Activated naive CD4-positive, alpha-beta T cell treated with anti-CD3 and anti-CD28 coated beads, Interleukin-2, amount 10 ng/mL, durations not matched to agents 7 days and 5 days (primary cell): ENCODE measurements around the gene XYLT1.
"Not testable (repeated sequence)": the region's sequence is repeated elsewhere in the genome, so short reads cannot be mapped to it uniquely, and the experiment has no call there.

Experiments used
- CTCF ChIA-PET: fragments of 350-600 bp; sonication (Branson Sonifier 250); formaldehyde crosslinking; loops from one replicate; lab custom pipeline; 2021; ENCODE audit warnings: antibody characterized with exemption; lab: Charles Lee
- DNase-seq: peaks from one replicate; pipeline ENCODE4 v3.0.0-alpha.2; 2020
- H3K27ac Mint-ChIP-seq: one replicate; pipeline ENCODE4 v1.8.0; 2021; ENCODE audit warnings: mild to moderate bottlenecking, moderate library complexity, mixed read lengths
- H3K27me3 Mint-ChIP-seq: one replicate; pipeline ENCODE4 v1.8.0; 2021; ENCODE audit warnings: mild to moderate bottlenecking, mixed read lengths
- H3K36me3 Mint-ChIP-seq: one replicate; pipeline ENCODE4 v1.8.0; 2021; ENCODE audit warnings: mixed read lengths
- H3K4me1 Mint-ChIP-seq: one replicate; pipeline ENCODE4 v1.8.0; 2021; ENCODE audit warnings: mixed read lengths
- H3K4me3 Mint-ChIP-seq: one replicate; pipeline ENCODE4 v1.8.0; 2021; ENCODE audit warnings: mild to moderate bottlenecking, moderate library complexity, mixed read lengths
- H3K9me3 Mint-ChIP-seq: one replicate; pipeline ENCODE4 v1.8.0; 2021; ENCODE audit warnings: mixed read lengths

XYLT1 gene, protein sequence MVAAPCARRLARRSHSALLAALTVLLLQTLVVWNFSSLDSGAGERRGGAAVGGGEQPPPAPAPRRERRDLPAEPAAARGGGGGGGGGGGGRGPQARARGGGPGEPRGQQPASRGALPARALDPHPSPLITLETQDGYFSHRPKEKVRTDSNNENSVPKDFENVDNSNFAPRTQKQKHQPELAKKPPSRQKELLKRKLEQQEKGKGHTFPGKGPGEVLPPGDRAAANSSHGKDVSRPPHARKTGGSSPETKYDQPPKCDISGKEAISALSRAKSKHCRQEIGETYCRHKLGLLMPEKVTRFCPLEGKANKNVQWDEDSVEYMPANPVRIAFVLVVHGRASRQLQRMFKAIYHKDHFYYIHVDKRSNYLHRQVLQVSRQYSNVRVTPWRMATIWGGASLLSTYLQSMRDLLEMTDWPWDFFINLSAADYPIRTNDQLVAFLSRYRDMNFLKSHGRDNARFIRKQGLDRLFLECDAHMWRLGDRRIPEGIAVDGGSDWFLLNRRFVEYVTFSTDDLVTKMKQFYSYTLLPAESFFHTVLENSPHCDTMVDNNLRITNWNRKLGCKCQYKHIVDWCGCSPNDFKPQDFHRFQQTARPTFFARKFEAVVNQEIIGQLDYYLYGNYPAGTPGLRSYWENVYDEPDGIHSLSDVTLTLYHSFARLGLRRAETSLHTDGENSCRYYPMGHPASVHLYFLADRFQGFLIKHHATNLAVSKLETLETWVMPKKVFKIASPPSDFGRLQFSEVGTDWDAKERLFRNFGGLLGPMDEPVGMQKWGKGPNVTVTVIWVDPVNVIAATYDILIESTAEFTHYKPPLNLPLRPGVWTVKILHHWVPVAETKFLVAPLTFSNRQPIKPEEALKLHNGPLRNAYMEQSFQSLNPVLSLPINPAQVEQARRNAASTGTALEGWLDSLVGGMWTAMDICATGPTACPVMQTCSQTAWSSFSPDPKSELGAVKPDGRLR

DNA sequence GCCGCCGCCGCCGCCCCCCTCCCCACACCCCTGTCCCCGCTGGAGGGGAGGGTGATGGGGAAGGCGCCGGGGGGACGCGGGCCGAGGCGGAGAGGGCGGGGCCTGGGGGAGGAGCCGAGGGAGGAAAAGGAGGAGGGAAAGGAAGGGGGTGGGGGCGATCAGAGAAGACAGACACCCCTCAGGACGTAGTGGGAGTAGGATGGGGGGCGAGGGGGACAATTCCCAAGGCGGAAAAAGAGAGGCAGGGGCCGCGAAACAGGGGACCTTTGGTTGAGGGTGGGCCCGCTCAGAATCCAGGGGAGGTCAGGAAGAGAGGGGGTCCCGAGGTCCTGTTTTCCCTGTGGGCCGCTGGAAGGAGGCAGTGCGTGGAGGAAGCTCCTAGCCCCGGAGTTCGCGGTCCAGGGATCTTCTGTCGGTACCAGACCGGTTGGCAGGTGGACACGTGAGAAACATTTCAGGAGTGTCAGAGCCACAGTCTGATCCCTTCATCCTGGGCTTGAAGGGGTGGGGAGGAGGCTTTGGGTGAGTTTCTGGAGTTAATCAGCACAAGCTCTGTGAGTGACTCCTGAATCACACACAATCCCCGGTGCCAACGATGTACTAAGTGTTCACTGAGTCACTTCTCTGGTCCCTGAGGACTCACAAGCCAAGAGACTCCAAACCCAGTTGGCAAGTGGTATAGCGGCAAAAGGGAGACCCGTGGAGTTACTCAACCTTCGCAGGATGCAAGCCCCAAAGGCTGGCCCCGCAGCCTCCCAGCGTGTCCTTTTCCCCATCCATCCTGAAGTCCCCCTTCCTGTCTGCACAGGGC, at the start of gene XYLT1:
XYLT1 (minus strand) TSS at position 53 of the 811 bp plus-strand sequence. CDS start 164 bp downstream, outside the sequence.
- Mint-ChIP-seq H3K36me3 (peaks cover 35% of the 10 kb centered on the region), H3K4me3 (peak within 1 kb of the TSS; percentile 89), H3K4me1 (peaks cover 63% of the 10 kb centered on the region), H3K27ac (peak within 1 kb of the TSS; percentile 81), H3K27me3 (peaks cover 48% of the 10 kb centered on the region), H3K9me3 (no peaks in the 10 kb centered on the region)
- CTCF ChIA-PET = no interaction called here
- peak; percentile 73 for DNase-seq

DNA sequence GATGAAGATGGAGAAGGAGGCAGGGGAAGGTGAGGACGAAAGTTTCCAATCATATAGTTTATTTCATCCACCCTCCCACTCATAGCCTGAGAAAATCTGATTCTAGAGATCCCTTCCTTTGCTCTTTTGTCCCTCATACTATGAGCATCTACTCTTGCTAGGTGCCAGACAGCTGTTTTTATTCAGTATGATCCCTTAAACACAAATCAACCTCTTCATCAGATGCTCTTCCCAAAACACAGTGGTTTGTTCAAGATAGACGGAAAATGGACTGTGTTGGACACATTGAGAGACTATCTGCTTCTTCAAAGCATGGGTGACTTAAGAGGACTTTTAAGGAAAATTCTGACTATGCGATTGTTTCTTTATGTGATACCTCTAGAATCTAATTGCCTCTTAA, 49.4 kb upstream of the XYLT1 start:
- no peaks in the 10 kb centered on the region for H3K36me3 Mint-ChIP-seq
- H3K4me3 Mint-ChIP-seq = no peak overlapping the region
- DNase-seq = no peak
- no peaks in the 10 kb centered on the region for H3K9me3 Mint-ChIP-seq
- peaks cover 25% of the 10 kb centered on the region for H3K27me3 Mint-ChIP-seq
- H3K4me1 Mint-ChIP-seq = no peaks in the 10 kb centered on the region
- no peak overlapping the region for H3K27ac Mint-ChIP-seq
- CTCF ChIA-PET = no interaction called here

DNA sequence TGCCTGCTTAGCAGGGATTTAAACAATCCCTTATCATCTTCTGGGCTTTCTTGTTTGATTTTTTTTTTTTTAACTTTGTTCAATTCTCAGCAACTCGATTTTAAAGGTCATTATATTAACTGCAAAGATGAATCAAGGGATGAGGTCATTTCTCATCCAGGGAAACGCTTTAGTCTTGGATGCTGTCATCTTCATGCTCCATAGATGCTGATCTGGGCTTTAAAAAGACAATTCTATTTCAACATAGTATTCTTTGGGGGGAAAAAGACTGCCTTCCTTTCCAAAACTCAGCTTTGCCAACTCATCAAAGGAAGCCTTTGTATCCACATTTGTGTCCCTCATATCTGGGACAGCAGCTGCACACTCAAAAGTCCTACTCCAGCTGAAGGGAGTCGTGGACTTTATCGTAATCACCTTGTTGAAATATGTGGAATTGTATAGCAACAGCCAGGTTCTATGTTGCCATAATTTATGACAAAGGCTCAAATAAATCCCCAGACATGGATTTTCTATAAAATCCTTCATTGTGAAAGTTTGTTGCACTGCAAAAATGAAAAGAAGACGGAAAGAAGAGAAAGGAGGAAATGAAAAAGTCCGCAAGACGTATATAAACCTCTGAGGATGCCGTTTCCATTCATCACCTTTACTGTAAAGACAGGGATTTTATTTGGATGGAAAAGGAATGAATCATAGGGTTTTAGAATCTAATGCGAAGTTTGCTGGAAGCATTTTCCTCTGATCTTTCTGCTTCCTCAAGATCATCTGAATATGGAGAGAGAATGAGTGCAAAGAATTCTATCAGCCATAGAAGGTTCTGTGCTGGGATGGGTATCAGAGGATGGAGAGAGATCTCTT, 48.6 kb upstream of the XYLT1 start:
- H3K27ac Mint-ChIP-seq = no peak overlapping the region
- H3K4me1 Mint-ChIP-seq = no peaks in the 10 kb centered on the region
- no peak for DNase-seq

DNA sequence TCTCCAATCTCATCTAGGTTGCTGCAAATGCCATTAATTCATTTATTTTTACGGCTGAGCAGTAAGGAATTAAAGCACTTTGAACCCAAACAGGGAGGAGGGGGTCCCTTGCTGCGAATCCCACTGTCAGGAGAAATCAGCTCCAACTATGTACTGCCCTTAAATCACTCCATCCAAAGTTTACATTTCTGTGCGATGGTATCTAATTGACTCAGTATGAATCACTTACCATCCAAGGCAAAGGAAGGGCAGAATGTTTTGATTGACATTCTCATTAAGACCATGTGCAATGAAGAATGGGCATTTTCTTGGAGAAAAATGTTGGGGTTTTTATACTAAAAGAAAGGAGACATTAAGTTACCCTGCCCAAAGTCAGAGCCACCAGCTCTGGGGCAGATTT, 47.7 kb upstream of the XYLT1 start:
- Mint-ChIP-seq H3K27me3 (peaks cover 30% of the 10 kb centered on the region), H3K36me3 (no peaks in the 10 kb centered on the region), H3K4me3 (no peak overlapping the region), H3K27ac (no peak overlapping the region), H3K4me1 (no peaks in the 10 kb centered on the region), H3K9me3 (no peaks in the 10 kb centered on the region)
- no peak for DNase-seq
- CTCF ChIA-PET = no interaction called here

More for the DNA sequence above, 48.6 kb upstream of the XYLT1 start:
- CTCF ChIA-PET = no interaction called here
- H3K36me3 Mint-ChIP-seq = no peaks in the 10 kb centered on the region
- H3K27me3 Mint-ChIP-seq = peaks cover 27% of the 10 kb centered on the region
- no peak overlapping the region for H3K4me3 Mint-ChIP-seq
- H3K9me3 Mint-ChIP-seq = no peaks in the 10 kb centered on the region

DNA sequence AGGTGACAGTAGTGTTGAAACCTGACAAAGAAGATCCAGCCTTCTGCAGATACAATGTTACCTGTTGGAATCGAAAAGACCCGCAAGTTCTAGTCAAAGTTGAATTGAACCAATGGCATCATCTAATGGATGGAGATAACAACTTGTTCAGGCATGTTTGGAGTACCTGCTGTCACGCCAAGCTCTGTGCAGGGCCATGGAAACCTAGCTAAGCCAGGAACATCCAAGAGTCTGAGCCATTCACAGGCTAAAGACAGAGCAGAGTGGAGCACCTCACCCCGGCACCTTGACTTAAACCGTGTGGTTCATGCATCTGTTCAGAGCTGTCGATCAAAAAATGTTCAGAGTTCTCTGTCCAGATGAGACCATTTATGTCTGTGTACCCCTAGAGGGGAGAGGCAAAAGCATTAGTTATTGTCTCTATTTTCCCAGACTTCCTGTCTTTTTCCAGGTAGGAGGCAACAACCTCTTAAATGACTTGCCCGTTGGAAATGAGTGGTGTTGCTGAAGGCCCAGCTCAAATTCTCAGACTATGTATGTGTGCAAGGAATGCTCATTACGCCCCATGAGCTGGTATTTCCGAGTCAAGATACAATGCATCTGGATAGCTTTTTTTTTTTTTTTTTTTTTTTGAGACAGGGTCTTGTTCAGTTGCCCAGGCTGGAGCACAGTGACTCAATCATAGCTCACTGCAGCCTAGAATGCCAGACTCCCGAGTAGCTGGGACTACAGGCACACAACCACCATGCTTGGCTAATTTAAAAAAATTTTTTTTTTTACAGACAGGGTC, 44.9 kb upstream of the XYLT1 start:
- no peaks in the 10 kb centered on the region for H3K9me3 Mint-ChIP-seq
- no peak overlapping the region for H3K27ac Mint-ChIP-seq
- CTCF ChIA-PET = no interaction called here
- H3K4me1 Mint-ChIP-seq = no peaks in the 10 kb centered on the region
- H3K27me3 Mint-ChIP-seq = peaks cover 27% of the 10 kb centered on the region
- no peak for DNase-seq
- H3K36me3 Mint-ChIP-seq = no peaks in the 10 kb centered on the region
- no peak overlapping the region for H3K4me3 Mint-ChIP-seq

DNA sequence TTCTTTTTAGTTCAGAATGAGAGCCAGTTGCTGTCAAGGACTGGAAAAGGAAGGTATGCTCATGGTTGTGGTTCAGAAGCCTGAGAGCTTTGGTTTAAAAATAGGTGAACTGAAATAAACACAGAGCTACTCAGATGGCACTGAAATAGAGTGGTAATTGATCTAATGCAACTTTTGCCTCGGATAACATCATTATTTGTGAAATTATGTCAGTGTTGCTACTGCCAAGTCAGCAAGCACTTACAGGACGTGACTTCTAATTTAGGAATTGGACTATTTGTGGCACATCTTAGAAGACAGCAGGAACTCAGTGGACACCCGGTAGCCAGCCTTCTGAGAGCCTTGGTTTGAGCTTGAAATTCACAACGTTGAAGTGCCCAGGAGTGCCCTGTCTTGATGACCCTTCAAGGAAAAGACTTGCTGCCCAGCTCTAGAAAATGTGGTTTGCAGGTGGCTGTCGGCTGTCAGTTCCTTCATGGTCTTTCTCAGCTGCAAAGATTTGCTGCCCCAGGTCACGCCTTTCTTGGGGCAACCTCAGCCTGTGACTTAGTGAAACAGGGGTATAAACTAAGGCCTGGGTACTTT, 42.0 kb upstream of the XYLT1 start:
- DNase-seq = no peak
- Mint-ChIP-seq H3K36me3 (no peaks in the 10 kb centered on the region), H3K9me3 (peaks cover 5% of the 10 kb centered on the region), H3K4me1 (no peaks in the 10 kb centered on the region), H3K27ac (no peak overlapping the region), H3K4me3 (no peak overlapping the region), H3K27me3 (peaks cover 28% of the 10 kb centered on the region)
- CTCF ChIA-PET = interaction anchor here (1.2 kb wide), 1 partner anchor 17 kb away, joined by 4 read pairs; no protein-coding TSS in a partner anchor

DNA sequence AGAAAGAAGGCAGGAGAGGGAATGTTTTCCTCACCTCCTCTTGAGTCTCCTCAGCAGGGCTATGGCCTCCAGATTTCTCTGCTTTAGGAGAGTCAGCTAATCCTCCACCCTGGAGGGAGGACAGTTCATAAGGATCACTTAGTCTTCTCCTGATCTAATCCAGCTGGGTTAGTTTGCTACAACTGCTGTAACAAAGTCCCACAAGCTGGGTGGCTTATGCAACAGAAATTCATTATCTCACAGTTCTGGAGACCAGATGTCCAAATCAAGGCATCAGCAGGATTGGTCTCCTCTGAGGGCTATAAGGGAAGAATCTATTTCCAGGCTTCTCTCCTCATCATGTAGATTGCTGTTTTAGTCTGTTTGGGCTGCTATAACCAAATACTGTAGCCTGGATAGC, 40.6 kb upstream of the XYLT1 start:
- Mint-ChIP-seq H3K4me1 (no peaks in the 10 kb centered on the region), H3K27me3 (peaks cover 28% of the 10 kb centered on the region), H3K27ac (no peak overlapping the region), H3K36me3 (no peaks in the 10 kb centered on the region), H3K9me3 (peaks cover 8% of the 10 kb centered on the region), H3K4me3 (no peak overlapping the region)
- DNase-seq = no peak
- CTCF ChIA-PET = no interaction called here

DNA sequence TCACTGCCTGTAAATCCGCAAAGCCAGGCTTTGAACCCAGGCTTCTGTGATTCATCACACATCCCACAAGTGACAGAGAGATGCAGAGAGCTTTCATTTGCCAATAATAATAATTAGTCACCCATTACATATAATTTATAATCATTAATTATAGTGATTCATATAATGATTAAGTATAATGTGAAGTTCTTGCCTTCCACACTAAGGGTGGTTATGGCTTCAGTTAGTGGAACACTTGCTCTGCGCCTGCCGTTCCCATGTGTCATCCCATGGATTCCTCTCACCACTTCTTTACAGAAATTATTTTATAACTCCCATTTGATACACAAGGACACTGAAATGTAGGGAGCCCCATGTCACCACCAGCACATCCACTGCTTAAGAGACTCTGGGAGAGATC, 39.8 kb upstream of the XYLT1 start:
- CTCF ChIA-PET = no interaction called here
- Mint-ChIP-seq H3K27ac (no peak overlapping the region), H3K4me1 (no peaks in the 10 kb centered on the region), H3K36me3 (no peaks in the 10 kb centered on the region), H3K4me3 (no peak overlapping the region), H3K9me3 (peaks cover 8% of the 10 kb centered on the region), H3K27me3 (peaks cover 28% of the 10 kb centered on the region)
- no peak for DNase-seq

DNA sequence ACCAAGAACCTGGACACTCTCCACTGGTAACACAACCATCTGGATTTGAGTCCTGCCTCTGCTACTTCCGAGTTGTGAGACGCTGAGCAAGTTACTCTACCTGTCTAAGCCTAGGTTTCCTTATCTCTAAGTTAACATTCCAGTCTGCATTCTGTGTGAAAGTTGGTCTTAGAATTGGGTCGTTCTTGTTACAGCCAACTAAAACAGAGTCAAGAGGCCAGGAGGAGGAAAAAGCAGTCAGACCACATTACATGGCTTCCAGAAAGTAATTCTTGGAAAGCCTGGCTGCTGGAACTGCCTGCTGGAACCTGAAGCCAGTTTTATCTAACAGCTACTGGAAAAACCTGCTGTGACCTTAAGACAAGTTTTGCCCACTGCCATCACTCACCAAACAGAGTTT, 38.4 kb upstream of the XYLT1 start:
- CTCF ChIA-PET = no interaction called here
- peaks cover 8% of the 10 kb centered on the region for H3K9me3 Mint-ChIP-seq
- no peaks in the 10 kb centered on the region for H3K36me3 Mint-ChIP-seq
- DNase-seq = no peak
- H3K4me3 Mint-ChIP-seq = no peak overlapping the region
- H3K27me3 Mint-ChIP-seq = peaks cover 24% of the 10 kb centered on the region
- no peaks in the 10 kb centered on the region for H3K4me1 Mint-ChIP-seq
- H3K27ac Mint-ChIP-seq = no peak overlapping the region

DNA sequence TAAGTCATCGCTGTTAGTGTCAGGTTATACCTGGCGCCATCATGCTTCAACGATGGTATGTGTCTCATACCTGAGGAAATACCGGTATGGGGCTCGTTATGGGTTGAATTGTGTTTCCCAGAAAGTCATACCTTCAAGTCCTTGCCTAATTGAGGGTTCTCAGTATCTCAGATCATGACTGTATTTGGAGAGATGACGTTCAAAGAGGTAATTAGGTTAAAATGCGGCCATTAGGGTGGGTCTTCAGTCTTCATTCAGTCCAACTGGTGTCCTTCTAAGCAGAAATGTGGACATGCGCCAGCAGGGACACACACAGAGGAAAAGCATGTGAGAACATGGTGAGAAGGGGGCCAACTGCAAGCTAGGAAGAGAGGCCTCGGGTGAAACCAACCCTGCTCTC, 37.5 kb upstream of the XYLT1 start:
- Mint-ChIP-seq H3K36me3 (no peaks in the 10 kb centered on the region), H3K27me3 (peaks cover 23% of the 10 kb centered on the region), H3K4me1 (no peaks in the 10 kb centered on the region), H3K27ac (no peak overlapping the region), H3K4me3 (no peak overlapping the region), H3K9me3 (peaks cover 8% of the 10 kb centered on the region)
- CTCF ChIA-PET = no interaction called here
- DNase-seq = no peak

DNA sequence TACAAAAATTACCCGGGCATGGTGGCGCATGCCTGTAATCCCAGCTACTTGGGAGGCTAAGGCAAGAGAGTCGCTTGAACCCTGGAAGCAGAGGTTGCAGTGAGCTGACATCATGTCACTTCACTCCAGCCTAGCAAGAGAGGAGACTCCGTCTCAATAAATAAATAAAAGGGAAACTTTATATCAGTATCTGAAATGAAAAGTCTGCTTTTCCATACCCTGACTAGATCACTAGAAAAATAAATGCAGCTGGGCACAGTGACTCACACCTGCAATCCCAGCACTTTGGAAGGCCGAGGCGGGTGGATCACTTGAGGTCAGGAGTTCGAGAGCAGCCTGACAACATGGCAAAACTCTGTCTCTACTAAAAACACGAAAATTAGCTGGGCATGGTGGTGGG, 36.8 kb upstream of the XYLT1 start:
- DNase-seq, H3K27ac Mint-ChIP-seq, H3K9me3 Mint-ChIP-seq, CTCF ChIA-PET, H3K4me3 Mint-ChIP-seq, H3K4me1 Mint-ChIP-seq, H3K36me3 Mint-ChIP-seq: not testable (repeated sequence)
- peaks cover 30% of the 10 kb centered on the region for H3K27me3 Mint-ChIP-seq

DNA sequence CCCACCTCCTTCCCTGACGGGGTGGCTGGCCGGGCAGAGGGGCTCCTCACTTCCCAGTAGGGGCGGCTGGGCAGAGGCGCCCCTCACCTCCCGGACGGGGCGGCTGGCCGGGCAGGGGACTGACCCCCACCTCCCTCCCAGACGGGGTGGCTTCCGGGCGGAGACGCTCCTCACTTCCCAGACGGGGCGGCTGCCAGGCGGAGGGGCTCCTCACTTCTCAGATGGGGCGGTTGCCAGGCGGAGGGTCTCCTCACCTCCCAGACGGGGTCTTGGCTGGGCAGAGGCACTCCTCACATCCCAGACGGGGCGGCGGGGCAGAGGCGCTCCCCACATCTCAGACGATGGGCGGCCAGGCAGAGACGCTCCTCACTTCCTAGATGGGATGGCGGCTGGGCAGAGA, 35.1 kb upstream of the XYLT1 start:
- H3K9me3 Mint-ChIP-seq, DNase-seq, H3K4me3 Mint-ChIP-seq, H3K27ac Mint-ChIP-seq, H3K36me3 Mint-ChIP-seq, CTCF ChIA-PET, H3K4me1 Mint-ChIP-seq: not testable (repeated sequence)
- peaks cover 26% of the 10 kb centered on the region for H3K27me3 Mint-ChIP-seq
